Activated T-helper 2 cell treated with anti-CD3 and anti-CD28 coated beads, Interferon-gamma antibody, Interleukin-2, Interleukin-4, amounts not matched to agents 10 μg/mL and 5 μg/mL and 100 μg/mL, durations not matched to agents 14 hours and 24 hours and 36 hours (primary cell): Measurements from ENCODE around the gene GOLPH3. TPM values are rescaled to one million over a fixed set of nuclear protein-coding genes. Genes with fewer than 3 reads are reported as not detected.
"Not testable (repeated sequence)": the region's sequence is repeated elsewhere in the genome, so short reads cannot be mapped to it uniquely, and the experiment has no call there.

Experiments
- DNase-seq: peaks from one replicate; pipeline ENCODE4 v3.0.0; 2021; ENCODE audit warnings: low spot score
- H3K27ac Mint-ChIP-seq: one replicate; pipeline ENCODE4 v1.8.0; 2021; ENCODE audit warnings: mixed read lengths
- H3K27me3 Mint-ChIP-seq: one replicate; pipeline ENCODE4 v1.8.0; 2021; ENCODE audit warnings: low read depth, mixed read lengths
- H3K36me3 Mint-ChIP-seq: one replicate; pipeline ENCODE4 v1.8.0; 2021; ENCODE audit warnings: low read depth, mixed read lengths
- H3K4me1 Mint-ChIP-seq: one replicate; pipeline ENCODE4 v1.8.0; 2021; ENCODE audit warnings: low read depth, mixed read lengths
- H3K4me3 Mint-ChIP-seq: one replicate; pipeline ENCODE4 v1.8.0; 2021; ENCODE audit warnings: low read depth, mild to moderate bottlenecking, moderate library complexity, mixed read lengths
- H3K9me3 Mint-ChIP-seq: one replicate; pipeline ENCODE4 v1.8.0; 2021; ENCODE audit warnings: mixed read lengths
- intact Hi-C: fragments of 100-400 bp; cut with micrococcal nuclease; formaldehyde crosslinking; loops from one replicate; pipeline ENCODE4 v1.15.1; 2023
- total RNA-seq: library from RNA; stranded (reverse); gene quantifications from 2 replicates; pipeline ENCODE4 v1.2.3, GENCODE V29; 2022

The GOLPH3 gene
- total RNA-seq, 1 donor from 2014 or later: 80.1 TPM

DNA sequence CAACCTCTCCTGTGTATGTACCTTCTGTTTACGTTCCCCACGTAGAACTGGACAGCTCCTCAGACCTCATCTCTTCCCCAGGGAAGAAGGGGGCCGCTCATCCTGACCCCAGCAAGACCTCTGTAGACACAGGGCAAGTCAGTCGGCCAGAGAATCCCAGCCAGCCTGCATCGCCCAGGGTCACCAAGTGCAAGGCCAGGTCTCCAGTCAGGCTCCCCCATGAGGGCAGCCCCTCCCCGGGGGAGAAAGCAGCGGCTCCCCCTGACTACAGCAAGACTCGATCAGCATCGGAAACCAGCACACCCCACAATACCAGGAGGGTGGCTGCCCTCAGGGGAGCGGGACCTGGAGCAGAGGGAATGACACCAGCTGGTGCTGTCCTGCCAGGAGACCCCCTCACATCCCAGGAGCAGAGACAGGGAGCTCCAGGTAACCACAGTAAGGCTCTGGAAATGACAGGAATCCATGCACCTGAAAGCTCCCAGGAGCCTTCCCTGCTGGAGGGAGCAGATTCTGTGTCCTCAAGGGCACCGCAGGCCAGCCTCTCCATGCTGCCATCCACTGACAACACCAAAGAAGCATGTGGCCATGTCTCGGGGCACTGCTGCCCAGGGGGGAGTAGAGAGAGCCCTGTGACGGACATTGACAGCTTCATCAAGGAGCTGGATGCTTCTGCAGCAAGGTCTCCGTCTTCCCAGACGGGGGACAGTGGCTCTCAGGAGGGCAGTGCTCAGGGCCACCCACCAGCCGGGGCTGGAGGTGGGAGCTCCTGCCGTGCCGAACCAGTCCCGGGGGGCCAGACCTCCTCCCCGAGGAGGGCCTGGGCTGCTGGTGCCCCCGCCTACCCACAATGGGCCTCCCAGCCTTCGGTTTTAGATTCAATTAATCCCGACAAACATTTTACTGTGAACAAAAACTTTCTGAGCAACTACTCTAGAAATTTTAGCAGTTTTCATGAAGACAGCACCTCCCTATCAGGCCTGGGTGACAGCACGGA, 86.7 kb downstream of the GOLPH3 start:
- no peaks in the 10 kb centered on the region for H3K36me3 Mint-ChIP-seq
- no peak overlapping the region for H3K27ac Mint-ChIP-seq
- no peaks in the 10 kb centered on the region for H3K9me3 Mint-ChIP-seq
- H3K4me1 Mint-ChIP-seq: no peaks in the 10 kb centered on the region
- no peak for DNase-seq
- no peaks in the 10 kb centered on the region for H3K27me3 Mint-ChIP-seq
- no peak overlapping the region for H3K4me3 Mint-ChIP-seq
- intact Hi-C loops: no loop called here

DNA sequence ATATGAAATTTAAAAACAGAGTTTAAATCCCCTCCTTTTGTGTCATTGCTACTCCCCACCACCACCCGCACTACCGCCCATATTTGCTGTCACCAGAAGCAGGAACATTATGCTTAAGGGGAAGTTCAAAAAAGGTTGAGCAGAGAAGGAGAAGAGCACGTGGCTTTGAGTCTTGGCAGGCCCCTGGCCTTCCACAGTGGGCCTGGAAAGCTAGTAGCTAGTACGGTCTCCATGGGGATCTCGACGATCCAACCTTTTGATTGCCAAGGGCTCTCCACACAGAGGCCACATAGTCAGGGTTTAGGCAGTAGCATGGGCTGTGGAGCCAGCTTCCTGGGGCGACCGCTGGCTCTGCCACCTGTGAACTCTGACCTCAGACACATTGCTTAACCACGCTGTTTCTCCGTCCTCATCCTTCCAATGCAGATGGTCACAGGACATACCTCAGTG, 90.1 kb downstream of the GOLPH3 start:
- intact Hi-C loops: no loop called here
- H3K27me3 Mint-ChIP-seq: no peaks in the 10 kb centered on the region
- no peaks in the 10 kb centered on the region for H3K36me3 Mint-ChIP-seq
- no peak for DNase-seq
- no peak overlapping the region for H3K27ac Mint-ChIP-seq
- H3K9me3 Mint-ChIP-seq: no peaks in the 10 kb centered on the region
- H3K4me1 Mint-ChIP-seq: no peaks in the 10 kb centered on the region
- no peak overlapping the region for H3K4me3 Mint-ChIP-seq

DNA sequence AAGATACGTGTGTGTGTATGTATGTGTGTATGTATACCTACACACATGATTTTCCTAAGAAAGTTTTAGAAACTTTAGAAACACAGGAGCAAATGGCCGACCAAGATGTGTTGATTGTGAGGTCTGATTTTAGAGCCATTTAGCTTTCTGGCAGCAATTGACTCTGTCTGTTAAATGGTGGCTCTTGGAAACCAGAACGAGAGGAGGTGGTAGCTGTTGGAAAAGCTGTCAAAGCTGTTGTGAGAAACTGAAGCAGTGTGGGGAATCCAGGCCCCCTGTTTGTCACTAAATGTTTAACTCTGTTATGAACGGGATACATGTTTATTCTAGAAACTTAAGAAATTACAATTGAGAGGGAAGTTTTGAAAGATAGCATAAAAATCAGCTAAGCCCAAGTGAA, 91.4 kb downstream of the GOLPH3 start:
- Mint-ChIP-seq H3K36me3 (no peaks in the 10 kb centered on the region), H3K27ac (no peak overlapping the region), H3K4me3 (no peak overlapping the region), H3K27me3 (no peaks in the 10 kb centered on the region), H3K4me1 (no peaks in the 10 kb centered on the region), H3K9me3 (no peaks in the 10 kb centered on the region)
- intact Hi-C loops: no loop called here
- no peak for DNase-seq

DNA sequence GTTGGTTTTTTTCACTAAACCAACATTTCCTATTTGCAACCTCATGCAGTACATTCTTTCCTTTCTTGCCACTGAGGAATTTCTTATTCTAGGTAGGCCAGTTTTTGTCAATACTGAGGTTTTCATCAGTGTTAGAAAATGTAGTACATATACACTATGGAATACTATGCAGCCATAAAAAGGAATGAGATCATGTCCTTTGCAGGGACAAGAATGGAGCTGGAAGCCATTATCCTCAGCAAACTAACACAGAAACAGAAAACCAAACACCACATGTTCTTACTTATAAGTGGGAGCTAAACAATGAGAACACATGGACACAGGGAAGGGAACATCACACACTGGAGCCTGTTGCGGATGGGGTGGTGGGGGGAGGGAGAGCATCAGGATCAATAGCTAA, 93.6 kb downstream of the GOLPH3 start:
- H3K36me3 Mint-ChIP-seq, H3K27me3 Mint-ChIP-seq, H3K4me3 Mint-ChIP-seq, H3K9me3 Mint-ChIP-seq, H3K27ac Mint-ChIP-seq, H3K4me1 Mint-ChIP-seq, intact Hi-C loops, DNase-seq: not testable (repeated sequence)

DNA sequence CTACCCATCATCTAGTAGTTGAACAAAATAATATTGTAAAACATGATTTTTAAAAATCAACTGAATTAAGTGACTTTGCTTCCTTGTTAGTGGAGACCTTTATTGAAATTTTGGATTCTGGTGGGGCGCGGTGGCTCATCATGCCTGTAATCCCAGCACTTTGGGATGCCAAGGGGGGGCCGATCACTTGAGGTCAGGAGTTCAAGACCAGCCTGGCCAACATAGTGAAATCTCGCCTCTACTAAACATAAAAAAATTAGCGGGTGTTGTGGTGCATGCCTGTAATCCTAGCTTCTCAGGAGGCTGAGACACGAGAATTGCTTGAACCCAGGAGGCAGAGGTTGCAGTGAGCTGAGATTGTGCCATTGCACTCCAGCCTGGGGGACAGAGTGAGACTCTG, 95.3 kb downstream of the GOLPH3 start:
- H3K27ac Mint-ChIP-seq, H3K4me1 Mint-ChIP-seq, DNase-seq, H3K27me3 Mint-ChIP-seq, H3K36me3 Mint-ChIP-seq, intact Hi-C loops, H3K4me3 Mint-ChIP-seq, H3K9me3 Mint-ChIP-seq: not testable (repeated sequence)

DNA sequence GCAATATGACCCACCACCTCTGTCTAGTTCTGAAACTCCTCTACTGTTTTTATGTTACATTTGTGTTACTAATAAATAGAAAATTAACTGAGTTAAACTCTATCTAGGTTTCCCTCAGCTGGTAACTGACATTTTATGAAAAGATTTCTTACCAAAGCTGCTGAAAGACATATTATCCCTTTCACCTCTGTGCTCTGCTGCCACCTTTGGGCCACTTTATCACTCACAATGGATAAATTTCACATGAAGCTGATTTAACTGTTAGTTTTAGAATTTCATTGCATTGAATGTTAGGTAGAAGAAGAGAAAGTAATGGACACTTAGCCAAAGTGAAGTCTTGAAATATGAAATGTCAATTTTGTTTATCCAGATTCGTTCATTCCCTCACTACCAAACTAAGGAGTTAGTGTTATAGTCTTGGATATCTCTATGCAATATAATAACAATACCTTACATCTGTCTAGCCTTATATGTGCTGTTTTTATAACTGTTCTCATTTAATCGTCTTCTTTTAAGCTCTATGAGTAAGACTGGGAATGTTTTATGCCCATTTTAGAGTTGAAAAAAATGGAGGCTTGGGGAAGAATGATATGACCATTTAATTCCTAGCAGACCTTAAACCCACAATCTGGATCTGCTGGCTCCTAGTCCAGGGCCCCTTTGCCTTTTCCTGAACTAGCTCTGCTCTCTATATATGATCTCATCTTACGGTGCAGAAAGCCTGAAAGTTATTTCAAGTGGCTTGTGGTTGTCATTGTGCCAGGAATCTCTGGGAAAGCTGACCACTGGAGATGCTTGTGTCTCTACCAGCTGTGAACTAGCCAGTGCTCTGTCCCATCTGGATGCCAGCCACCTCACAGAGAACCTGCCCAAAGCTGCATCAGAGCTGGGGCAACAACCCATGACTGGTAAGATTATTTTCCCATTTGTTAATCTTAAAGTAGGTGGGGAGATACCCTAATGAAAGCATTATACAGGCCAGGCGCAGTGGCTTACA, 97.1 kb downstream of the GOLPH3 start:
- H3K4me3 Mint-ChIP-seq: no peak overlapping the region
- intact Hi-C loops: loop anchor here (1.0 to 2.0 kb wide), 2 partner anchors 252 to 496 kb away; no protein-coding TSS in a partner anchor
- no peaks in the 10 kb centered on the region for H3K4me1 Mint-ChIP-seq

More for the DNA sequence above, 97.1 kb downstream of the GOLPH3 start:
- H3K27ac Mint-ChIP-seq: no peak overlapping the region
- H3K9me3 Mint-ChIP-seq: no peaks in the 10 kb centered on the region
- no peaks in the 10 kb centered on the region for H3K27me3 Mint-ChIP-seq
- no peak for DNase-seq
- no peaks in the 10 kb centered on the region for H3K36me3 Mint-ChIP-seq

Other genes with a start within 250 kb of the GOLPH3 start
- 22.7 and 23.5 TPM in 2 replicates for gene MTMR12, start 138.6 kb upstream of the GOLPH3 start, total RNA-seq